HG02938 (cell line): ENCODE measurements around the gene WAC.
"Not testable (repeated sequence)": the region's sequence is repeated elsewhere in the genome, so short reads cannot be mapped to it uniquely, and the experiment has no call there.

Experiments used
- ATAC-seq: cut with Tn5 transposase; IDR thresholded peaks from one replicate; pipeline ENCODE4 v1.9.1; 2021; ENCODE audit warnings: mild to moderate bottlenecking, moderate library complexity; ENCODE audit not compliant: unreplicated experiment

Gene WAC

GRCh38 chr10:28604567-28605536, 71.9 kb downstream of the WAC start:
- no peak for ATAC-seq

DNA sequence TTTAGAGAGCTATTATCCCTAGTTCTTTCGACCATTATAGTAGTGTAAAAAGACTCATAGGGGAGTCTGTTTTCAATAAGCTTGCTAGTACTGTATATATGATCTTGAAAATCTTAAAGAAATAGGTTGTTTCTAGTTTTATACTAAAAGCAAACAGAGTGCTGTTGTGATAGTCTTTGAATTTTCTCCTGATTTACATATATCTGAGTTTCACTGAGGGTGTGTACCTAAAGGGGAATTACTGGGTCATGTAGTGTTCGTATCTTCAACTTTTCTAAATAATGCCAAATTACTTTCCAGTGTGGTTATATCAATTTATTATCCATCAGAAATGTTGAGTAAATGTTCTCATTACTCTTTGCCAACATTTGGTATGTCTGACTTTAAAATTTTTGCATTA, 73.7 kb downstream of the WAC start:
- ATAC-seq: no peak

- ATAC-seq: not testable (repeated sequence)
Measured at GRCh38 chr10:28609636-28610035, 76.7 kb downstream of the WAC start.

GRCh38 chr10:28612877-28613276, 80.0 kb downstream of the WAC start:
- ATAC-seq: no peak

DNA sequence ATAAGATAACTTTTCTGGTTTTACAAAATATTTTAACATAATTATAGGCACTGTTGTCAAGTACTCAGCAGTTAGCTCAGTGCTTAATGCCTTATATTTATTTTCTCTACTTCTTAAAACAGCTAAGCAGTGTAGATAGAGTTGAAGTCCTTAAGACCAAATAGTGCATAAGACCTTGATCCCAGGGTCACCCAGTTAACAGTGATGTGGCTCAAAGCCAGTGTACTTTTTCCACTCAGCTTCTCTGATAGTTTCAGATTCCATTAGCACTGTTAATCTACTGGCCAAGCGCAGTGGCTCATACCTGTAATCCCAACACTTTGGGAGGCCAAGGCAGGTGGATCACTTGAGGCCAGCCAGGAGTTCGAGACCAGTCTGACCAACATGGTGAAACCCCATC, 83.6 kb downstream of the WAC start:
- no peak for ATAC-seq

DNA sequence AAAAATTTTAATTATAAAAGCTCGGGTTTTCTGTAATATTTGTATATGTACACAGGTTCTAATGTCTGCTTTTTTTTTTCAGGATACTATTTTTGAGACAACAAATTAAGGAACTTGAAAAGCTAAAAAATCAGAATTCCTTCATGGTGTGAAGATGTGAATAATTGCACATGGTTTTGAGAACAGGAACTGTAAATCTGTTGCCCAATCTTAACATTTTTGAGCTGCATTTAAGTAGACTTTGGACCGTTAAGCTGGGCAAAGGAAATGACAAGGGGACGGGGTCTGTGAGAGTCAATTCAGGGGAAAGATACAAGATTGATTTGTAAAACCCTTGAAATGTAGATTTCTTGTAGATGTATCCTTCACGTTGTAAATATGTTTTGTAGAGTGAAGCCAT, 86.5 kb downstream of the WAC start:
- ATAC-seq: no peak

- no peak for ATAC-seq
Measured at GRCh38 chr10:28620251-28620650, 87.3 kb downstream of the WAC start.

GRCh38 chr10:28623483-28623882, 90.6 kb downstream of the WAC start:
- ATAC-seq: no peak

GRCh38 chr10:28624351-28624750, 91.4 kb downstream of the WAC start:
- ATAC-seq: peak; percentile 56

- no peak for ATAC-seq
Measured at GRCh38 chr10:28627102-28627501, 94.2 kb downstream of the WAC start.

GRCh38 chr10:28628184-28628893, 95.4 kb downstream of the WAC start:
- ATAC-seq: peak; percentile 64

DNA sequence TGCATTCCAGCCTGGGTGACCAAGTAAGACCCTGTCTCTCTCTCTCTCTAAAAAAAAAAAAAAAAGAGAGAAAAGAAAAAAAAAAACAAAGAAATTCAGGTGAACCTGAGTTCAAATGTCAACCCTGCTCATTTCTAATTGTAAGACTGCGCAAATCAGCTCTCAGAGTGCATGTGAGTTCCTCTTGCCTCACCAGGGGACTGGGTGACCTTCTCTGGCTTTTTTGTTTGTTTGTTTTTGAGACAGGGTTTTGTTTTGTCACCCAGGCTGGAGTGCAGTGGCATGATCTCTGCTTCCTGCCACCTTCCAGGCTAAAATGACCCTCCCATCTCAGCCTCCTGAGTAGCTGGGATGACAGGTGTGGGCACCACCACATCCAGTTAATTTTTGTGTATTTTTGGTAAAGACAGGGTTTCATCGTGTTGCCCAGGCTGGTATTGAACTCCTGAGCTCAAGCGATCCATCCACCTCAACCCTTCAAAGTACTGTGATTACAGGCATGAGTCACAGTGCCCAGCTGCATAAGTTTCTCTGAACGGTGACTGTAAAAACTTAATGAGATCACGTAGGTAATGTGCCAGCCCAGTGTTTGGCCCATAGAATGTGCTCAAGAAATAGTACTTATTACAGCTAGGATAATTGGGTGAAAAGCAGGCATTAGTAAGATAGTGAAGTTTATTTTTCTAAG, 99.1 kb downstream of the WAC start:
- no peak for ATAC-seq

GRCh38 chr10:28632584-28632945, 99.6 kb downstream of the WAC start:
- no peak for ATAC-seq

GRCh38 chr10:28633750-28634149, 100.8 kb downstream of the WAC start:
- ATAC-seq: no peak

DNA sequence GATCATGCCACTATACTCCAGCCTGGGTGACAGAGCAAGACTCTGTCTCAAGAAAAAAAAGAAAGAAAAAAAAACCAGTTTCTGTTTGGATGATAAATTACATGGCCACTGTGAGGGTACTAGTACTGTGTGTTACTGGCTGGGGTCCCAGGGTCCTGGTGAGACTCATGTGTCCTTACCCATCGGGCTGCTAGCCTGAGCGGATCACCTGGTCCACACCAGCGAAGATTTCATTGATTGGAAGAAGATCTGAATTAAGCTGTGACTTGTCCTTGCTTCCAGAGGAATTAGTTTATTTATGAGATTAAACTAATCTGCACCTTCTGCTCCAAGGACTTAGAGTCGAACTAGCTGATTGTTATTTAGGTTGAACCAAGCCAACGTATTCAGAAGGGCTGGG, 104.4 kb downstream of the WAC start:
- no peak for ATAC-seq

GRCh38 chr10:28638392-28638791, 105.5 kb downstream of the WAC start:
- no peak for ATAC-seq

- ATAC-seq: no peak
Measured at GRCh38 chr10:28640551-28640950, 107.6 kb downstream of the WAC start.

- ATAC-seq: no peak
Measured at GRCh38 chr10:28644647-28645046, 111.7 kb downstream of the WAC start.

GRCh38 chr10:28652106-28652505, 119.2 kb downstream of the WAC start:
- ATAC-seq: no peak

GRCh38 chr10:28652703-28653102, 119.8 kb downstream of the WAC start:
- ATAC-seq: no peak

DNA sequence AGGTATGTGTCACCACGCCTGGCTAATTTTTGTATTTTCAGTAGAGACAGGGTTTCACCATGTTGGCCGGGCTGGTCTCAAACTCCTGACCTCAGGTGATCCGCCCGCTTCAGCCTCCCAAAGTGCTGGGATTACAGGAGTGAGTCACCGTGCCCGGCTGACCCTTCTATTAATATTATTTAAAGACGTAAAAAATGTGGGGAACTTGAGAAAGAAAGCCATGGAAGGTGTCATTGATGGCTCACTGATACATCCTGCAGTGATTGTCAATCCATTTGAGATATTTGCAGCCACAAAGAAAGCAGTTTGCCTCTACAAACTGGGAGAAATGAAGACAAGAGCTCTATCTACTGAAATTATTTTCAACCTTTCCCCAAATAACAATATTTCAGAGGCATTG, 125.9 kb downstream of the WAC start:
- not testable (repeated sequence) for ATAC-seq

DNA sequence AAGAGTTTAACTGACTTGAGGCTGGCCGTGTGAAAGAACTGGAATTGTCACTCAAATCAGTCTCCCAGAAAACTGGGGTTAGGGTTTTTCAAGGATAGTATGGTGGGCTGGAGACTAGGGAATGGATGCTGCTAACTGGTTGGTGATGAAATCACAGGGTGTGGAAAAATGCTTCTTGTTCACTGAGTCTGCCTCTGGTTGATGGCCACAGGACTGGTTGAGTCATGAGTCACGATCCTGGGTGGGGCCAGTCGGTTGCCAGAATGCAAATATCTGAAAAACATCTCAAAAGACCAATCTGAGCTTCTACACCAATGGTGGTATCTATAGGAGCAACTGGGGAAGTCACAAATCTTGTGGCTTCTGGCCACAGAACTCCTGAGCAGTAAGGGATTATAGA, 128.1 kb downstream of the WAC start:
- ATAC-seq: no peak
